Peyer's patch (tissue), 4 donors: ENCODE results near the gene ZNRF3.
A peak's percentile ranks its signal among the peaks of the same experiment; 100 is the strongest.

Experiments used
- POLR2A ChIP-seq, 2 donors: fragments of 450-650 bp; IDR thresholded peaks; one replicate each; pipeline ENCODE4 v1.5.1; 2017; ENCODE audit warnings: antibody characterized with exemption in 2 of 2, mild to moderate bottlenecking in 2 of 2, moderate library complexity in 2 of 2
- TF ChIP-seq, protein P1 (sequence below), 6 experiments: fragments of 450-650 bp in 4 of 6; fragments of 200-600 bp in 2 of 6; sonication (generic) in 1 of 6; IDR thresholded peaks; one replicate each; pipeline ENCODE4 v1.5.1; 2017 to 2019; ENCODE audit warnings: antibody characterized with exemption in 6 of 6, mild to moderate bottlenecking in 3 of 6, moderate library complexity in 1 of 6

- TF ChIP-seq, protein P1, sequence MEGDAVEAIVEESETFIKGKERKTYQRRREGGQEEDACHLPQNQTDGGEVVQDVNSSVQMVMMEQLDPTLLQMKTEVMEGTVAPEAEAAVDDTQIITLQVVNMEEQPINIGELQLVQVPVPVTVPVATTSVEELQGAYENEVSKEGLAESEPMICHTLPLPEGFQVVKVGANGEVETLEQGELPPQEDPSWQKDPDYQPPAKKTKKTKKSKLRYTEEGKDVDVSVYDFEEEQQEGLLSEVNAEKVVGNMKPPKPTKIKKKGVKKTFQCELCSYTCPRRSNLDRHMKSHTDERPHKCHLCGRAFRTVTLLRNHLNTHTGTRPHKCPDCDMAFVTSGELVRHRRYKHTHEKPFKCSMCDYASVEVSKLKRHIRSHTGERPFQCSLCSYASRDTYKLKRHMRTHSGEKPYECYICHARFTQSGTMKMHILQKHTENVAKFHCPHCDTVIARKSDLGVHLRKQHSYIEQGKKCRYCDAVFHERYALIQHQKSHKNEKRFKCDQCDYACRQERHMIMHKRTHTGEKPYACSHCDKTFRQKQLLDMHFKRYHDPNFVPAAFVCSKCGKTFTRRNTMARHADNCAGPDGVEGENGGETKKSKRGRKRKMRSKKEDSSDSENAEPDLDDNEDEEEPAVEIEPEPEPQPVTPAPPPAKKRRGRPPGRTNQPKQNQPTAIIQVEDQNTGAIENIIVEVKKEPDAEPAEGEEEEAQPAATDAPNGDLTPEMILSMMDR (IDR thresholded peaks at IDR 0.05), result peak in 1 of 6 experiments; percentile 22
- TF ChIP-seq POLR2A (IDR thresholded peaks at IDR 0.05), result no peak
Measured at GRCh38 chr22:28951969-28952521, 68.7 kb downstream of the ZNRF3 start.
